Activated CD4-positive, alpha-beta T cell treated with anti-CD3 and anti-CD28 coated beads, Interleukin-2, Interleukin-4, amounts not matched to agents 100 ng/mL and 50 ng/mL, durations not matched to agents 16 hours and 8 hours (primary cell): ENCODE data around the gene DRAM2.
A peak's percentile ranks its signal among the peaks of the same experiment; 100 is the strongest.

ENCODE experiments used
- DNase-seq: peaks from one replicate; pipeline ENCODE4 v3.0.0-alpha.2; 2020; ENCODE audit warnings: low spot score

DRAM2 gene

GRCh38 chr1:111139956-111140679 lies at the start of gene DRAM2, which contains the start of gene CEPT1:
TSS of gene DRAM2 (minus strand) at chr1:111140093. CDS start at chr1:111131554, 8,539 bp downstream.
TSS of gene CEPT1 (plus strand) at chr1:111140223. CDS start at chr1:111147715, 7,492 bp downstream.
- DNase-seq, result peak; percentile 96

GRCh38 chr1:111184663-111185062 lies 44.8 kb upstream of the DRAM2 start:
- DNase-seq, result no peak

GRCh38 chr1:111183308-111184069 lies 43.6 kb upstream of the DRAM2 start:
- DNase-seq, result no peak

GRCh38 chr1:111182052-111182451 lies 42.2 kb upstream of the DRAM2 start:
- no peak for DNase-seq

GRCh38 chr1:111179968-111180533 lies 40.2 kb upstream of the DRAM2 start:
- no peak for DNase-seq

DNA sequence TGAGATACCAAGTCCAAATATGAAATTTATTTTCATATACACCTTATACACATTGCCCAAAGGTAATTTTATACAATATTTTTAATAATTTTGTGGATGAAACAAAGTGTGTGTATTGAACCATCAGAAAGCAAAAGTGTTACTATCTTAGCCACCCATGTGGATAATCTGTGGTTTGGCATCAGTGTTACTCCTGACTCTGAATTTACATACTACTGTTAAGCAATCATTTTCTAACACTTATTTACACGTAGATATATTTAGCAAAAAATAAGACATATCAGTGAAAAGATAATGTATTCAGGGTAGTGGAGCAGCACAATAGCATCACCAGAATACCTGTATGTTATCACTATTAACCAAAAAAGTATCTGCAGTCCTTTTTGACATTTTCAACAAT lies 36.8 kb upstream of the DRAM2 start:
- no peak for DNase-seq

DNA sequence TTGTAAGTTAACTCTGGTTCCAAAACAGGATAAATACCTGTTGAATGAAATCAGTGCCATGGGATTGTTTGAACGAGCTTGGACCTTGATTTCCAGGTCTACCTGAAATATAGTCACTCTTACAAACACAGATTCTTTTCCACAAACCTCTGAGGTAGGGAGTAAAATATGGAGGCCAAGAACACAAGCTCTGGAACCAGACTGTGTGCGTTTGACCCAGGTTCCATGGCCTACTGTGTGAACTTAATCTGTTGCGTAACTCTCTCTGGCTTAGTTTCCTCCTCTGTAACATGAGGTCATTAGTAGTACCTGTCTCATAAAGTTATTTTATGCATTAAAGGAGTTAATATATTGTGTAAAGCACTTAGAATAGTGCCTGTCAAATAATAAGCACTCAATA lies 35.5 kb upstream of the DRAM2 start:
- no peak for DNase-seq

DNA sequence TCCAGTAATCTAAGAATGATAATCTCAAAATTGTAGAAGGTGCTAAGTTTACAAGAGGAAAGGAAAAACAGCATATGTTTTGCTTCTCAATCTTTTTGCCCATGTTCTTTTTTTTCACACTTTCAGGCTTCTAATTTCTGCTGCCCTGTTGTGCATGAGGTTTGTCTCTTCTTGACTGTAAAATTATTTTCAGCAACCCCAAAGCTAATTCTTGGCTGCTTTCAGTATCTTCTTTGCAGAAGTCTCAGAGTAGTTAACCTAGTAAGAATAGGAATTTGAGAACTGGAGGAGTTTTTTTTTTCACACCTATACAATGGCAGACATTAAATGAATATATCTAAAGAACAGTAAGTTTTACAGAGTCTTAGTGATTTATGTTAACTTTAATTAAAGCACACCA lies 34.2 kb upstream of the DRAM2 start:
- DNase-seq, result no peak

DNA sequence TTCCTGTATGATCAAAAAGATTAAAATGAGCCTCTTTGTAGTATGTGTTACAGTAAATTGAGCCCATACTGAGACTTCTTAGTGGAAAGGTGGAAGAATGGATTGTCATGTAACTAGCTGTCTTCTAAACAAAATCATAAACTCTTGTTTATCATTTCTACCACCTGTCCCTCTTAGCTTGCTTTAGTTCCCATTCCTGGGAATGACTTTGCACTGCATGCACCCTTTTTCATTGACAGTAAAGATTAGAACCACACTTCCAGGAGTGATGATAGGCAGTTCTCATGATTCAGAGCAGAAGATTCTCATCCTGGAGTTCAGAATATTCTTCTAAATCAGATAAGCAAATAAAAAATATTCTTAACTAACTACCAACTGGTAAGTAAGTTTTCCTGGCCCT lies 32.6 kb upstream of the DRAM2 start:
- DNase-seq, result no peak

DNA sequence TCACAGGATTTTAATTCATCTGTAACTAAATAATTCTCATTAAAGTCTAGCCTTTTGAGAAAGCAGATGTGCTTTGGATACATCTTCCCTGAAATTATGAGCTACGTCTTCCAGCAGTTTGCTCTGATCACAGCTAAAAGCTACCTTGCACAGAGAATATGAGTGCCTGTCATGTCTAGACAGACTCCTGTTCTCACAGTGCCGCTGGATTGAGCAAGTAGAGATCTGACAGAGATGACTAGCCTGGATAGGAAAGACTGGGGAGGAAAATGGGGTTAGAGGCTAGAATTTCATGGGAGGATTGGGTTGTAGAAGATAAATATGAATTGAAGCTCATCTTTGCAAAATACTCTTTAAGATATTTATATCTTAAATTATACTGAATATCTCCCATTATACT lies 24.3 kb upstream of the DRAM2 start:
- DNase-seq, result no peak

GRCh38 chr1:111163363-111163762 lies 23.5 kb upstream of the DRAM2 start:
- DNase-seq, result no peak

DNA sequence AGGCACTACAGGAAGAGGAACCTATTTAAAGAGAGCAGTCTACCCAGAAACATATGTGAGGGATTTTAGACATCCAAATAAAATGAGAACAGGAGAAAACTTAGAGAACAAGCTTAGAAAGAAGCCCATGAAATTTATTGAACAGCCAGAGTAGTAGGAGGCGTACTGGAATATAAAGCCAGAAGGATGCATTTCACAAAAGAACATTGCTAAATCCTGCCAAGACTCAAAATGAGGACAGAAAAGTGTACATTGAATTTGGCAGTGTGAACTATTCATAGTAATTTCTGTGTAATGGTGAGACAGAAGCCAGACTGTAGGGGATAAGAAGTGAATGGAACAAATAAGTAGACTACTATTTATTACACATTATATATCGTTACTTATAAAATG lies 22.6 kb upstream of the DRAM2 start:
- DNase-seq, result no peak

- no peak for DNase-seq
Measured at GRCh38 chr1:111161843-111162487, 22.1 kb upstream of the DRAM2 start.

GRCh38 chr1:111157431-111157830 lies 17.5 kb upstream of the DRAM2 start:
- DNase-seq, result no peak

DNA sequence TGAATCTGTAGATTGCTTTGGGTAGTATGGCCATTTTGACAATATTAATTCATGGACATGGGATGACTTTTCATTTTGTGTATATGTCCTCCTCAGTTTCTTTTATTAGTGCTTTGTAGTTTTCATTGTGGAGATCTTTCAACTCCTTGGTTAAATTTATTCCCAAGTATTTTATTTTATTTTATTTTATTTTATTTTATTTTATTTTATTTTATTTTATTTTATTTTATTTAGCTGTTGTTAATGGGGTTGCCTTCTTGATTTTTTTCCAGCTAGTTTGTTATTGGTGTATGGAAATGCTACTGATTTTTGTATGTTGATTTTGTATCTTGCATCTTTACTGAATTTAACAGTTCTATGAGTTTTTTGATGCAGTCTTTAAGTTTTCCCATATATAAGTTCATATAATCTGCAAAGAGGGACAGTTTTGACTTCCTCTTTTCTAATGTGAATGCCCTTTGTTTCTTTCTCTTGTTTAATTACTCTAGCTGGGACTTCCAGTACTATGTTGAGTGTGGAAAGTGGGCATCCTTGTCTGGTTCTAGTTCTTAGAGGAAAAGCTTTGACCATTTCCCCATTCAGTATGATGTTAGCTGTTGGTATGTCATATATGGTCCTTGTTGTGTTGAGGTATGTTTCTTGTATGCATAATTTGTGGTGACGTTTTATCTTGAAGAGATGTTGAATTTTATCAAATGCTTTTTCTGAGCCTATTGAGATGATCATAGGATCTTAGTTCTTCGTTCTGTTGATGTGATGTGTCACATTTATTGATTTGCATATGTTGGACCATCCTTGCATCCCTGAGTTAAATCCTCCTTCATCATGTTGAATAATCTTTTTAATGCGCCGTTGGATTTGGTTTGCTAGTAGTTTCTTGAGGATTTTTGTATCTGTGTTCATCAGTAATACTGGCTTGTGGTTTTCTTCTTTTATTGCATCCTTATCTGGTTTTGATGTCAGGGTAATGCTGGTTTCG lies 14.4 kb upstream of the DRAM2 start:
- DNase-seq, result no peak

GRCh38 chr1:111151838-111152237 lies 11.9 kb upstream of the DRAM2 start:
- no peak for DNase-seq

GRCh38 chr1:111148376-111148881 lies 8.5 kb upstream of the DRAM2 start:
- no peak for DNase-seq

- DNase-seq, result no peak
Measured at GRCh38 chr1:111147948-111148347, 8.1 kb upstream of the DRAM2 start.

DNA sequence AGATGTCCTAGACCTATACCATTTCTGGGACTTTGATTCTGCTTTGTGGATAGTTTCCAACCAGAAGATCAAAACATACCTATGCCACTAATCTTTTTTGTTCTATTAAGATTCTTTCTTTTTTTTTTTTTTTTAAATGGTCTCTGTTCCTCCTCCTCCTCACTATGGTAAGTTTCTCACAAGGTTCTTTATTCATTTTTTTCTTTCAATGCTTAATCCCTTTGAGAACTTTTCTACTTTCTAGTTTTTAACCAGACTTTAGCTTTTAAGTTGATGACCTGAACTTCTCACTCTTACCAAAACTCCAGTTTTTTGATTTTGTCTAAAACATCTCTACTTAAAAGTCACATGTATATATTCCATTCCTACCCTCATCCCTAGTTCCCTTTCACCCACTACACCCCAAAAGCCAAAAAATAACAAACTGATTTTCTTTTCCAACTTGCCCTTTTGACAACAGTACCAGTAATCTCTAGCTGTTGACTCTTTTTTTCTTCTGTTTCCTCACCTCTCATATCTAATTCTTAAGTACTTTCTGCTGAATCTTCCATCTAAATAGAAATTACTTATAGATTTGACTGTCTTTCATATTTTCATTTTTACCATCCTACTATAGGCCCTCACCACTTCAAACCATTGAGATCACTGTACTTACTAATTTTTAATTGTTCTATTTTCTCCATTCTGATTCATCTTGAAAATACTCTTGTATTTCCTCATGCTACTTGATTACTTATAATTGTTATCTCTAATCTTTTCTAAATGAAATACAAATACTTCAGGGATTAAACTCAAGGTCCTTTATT lies 6.3 kb upstream of the DRAM2 start:
- DNase-seq, result peak; percentile 8

GRCh38 chr1:111145542-111145941 lies 5.6 kb upstream of the DRAM2 start:
- DNase-seq, result no peak
